Measurements from ENCODE around the gene S100B. TPM values are rescaled to one million over a fixed set of nuclear protein-coding genes. Genes with fewer than 3 reads are reported as not detected.
A peak's percentile ranks its signal among the peaks of the same experiment; 100 is the strongest.

The S100B gene
- total and polyA plus RNA-seq, 7 donors = 14.3 to 126 (median 28.5) TPM

- Histone ChIP-seq H3K4me3 (no peak overlapping the region), H3K36me3 (peaks cover 8 to 86% (median 54%) of the 10 kb centered on the region in 4 donors), H3K27me3 (no peaks in the 10 kb centered on the region), H3K27ac (no peak overlapping the region), H3K9me3 (no peaks in the 10 kb centered on the region), H3K4me1 (no peaks in the 10 kb centered on the region)
- TF ChIP-seq EP300 (IDR thresholded peaks at IDR 0.05) (no peak), CTCF (IDR thresholded peaks at IDR 0.05) (no peak), POLR2A (IDR thresholded peaks at IDR 0.05) (no peak), POLR2AphosphoS5 (IDR thresholded peaks at IDR 0.05) (no peak)
- WGBS, 2 donors = 69 to 90% methylated on average over 24 of the region's 24 CpGs
- intact Hi-C loops (cut with DNase I) = no loop called here
- DNase-seq = peak; percentile 70
Observed at GRCh38 chr21:46551636-46552241, 53.1 kb downstream of the S100B start.

GRCh38 chr21:46550116-46550941 lies 54.6 kb downstream of the S100B start:
- 70 to 88% methylated on average over 12 of the region's 12 CpGs for WGBS, 2 donors
- intact Hi-C loops (cut with DNase I) = no loop called here
- no peaks in the 10 kb centered on the region for H3K27me3 ChIP-seq
- DNase-seq = peak; percentile 37
- H3K36me3 ChIP-seq = peaks cover 4 to 86% (median 55%) of the 10 kb centered on the region in 4 donors
- H3K9me3 ChIP-seq = no peaks in the 10 kb centered on the region
- H3K4me1 ChIP-seq = no peaks in the 10 kb centered on the region
- no peak overlapping the region for H3K27ac ChIP-seq
- H3K4me3 ChIP-seq = no peak overlapping the region
- TF ChIP-seq POLR2A (IDR thresholded peaks at IDR 0.05) = no peak
- no peak for TF ChIP-seq CTCF (IDR thresholded peaks at IDR 0.05)
- TF ChIP-seq EP300 (IDR thresholded peaks at IDR 0.05) = no peak
- TF ChIP-seq POLR2AphosphoS5 (IDR thresholded peaks at IDR 0.05) = no peak

- peak; percentile 41 for DNase-seq
- H3K4me1 ChIP-seq = no peaks in the 10 kb centered on the region
- no peak for TF ChIP-seq POLR2A (IDR thresholded peaks at IDR 0.05)
- TF ChIP-seq EP300 (IDR thresholded peaks at IDR 0.05) = no peak
- TF ChIP-seq CTCF (IDR thresholded peaks at IDR 0.05) = no peak
- TF ChIP-seq POLR2AphosphoS5 (IDR thresholded peaks at IDR 0.05) = no peak
- intact Hi-C loops (cut with DNase I) = no loop called here
- no peak overlapping the region for H3K4me3 ChIP-seq
- no peak overlapping the region for H3K27ac ChIP-seq
- no peaks in the 10 kb centered on the region for H3K9me3 ChIP-seq
- H3K36me3 ChIP-seq = peaks cover 4 to 86% (median 50%) of the 10 kb centered on the region in 4 donors
- no peaks in the 10 kb centered on the region for H3K27me3 ChIP-seq
- 96% methylated on average over 18 of the region's 18 CpGs for whole genome bisulfite sequencing, 2 donors
Observed at GRCh38 chr21:46549650-46550049, 55.2 kb downstream of the S100B start.

Other genes with a start within 250 kb of the S100B start
- gene DIP2A, start 146.2 kb downstream of the S100B start, total RNA-seq = 10 to 100 TPM; 22.8 to 49.3 (median 25.5) TPM
- 10 to 100 TPM in 2 of 3 donors, 1 to 10 TPM in 1; 9.0 to 27.5 (median 11.4) TPM for gene DIP2A, start 146.2 kb downstream of the S100B start, polyA plus RNA-seq
- 100 to 1,000 TPM in 3 of 4 donors, 10 to 100 TPM in 1; 85.7 to 128 (median 109) TPM for gene PRMT2, start 30.6 kb upstream of the S100B start, total RNA-seq
- 10 to 100 TPM; 68.0 to 96.1 (median 90.4) TPM for gene PRMT2, start 30.6 kb upstream of the S100B start, polyA plus RNA-seq